Neural progenitor cell (in vitro differentiated cells): ENCODE data around the gene CNIH2.

Experiments
- EZH2 ChIP-seq: fragments of 200-600 bp; sonication (generic); IDR thresholded peaks from 2 replicates; pipeline ENCODE4 v1.6.1; 2017; ENCODE audit warnings: antibody characterized with exemption, mild to moderate bottlenecking, moderate library complexity
- TF ChIP-seq, protein P1 (sequence below): fragments of 200-600 bp; sonication (generic); IDR thresholded peaks from 2 replicates; pipeline ENCODE4 v1.5.1; 2017; ENCODE audit warnings: antibody characterized with exemption, mild to moderate bottlenecking

DNA sequence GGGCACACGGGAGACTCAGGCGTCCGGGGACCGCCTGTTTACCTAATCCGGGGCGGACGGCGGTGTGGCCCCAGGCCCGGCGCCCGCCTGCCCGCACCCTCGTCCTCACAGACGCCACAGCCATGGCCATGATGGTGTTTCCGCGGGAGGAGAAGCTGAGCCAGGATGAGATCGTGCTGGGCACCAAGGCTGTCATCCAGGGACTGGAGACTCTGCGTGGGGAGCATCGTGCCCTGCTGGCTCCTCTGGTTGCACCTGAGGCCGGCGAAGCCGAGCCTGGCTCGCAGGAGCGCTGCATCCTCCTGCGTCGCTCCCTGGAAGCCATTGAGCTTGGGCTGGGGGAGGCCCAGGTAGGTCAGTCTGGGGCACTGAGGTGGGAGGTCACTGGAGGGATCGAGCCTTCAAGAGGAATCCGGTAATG lies 19.5 kb upstream of the CNIH2 start:
- TF ChIP-seq, protein P1, sequence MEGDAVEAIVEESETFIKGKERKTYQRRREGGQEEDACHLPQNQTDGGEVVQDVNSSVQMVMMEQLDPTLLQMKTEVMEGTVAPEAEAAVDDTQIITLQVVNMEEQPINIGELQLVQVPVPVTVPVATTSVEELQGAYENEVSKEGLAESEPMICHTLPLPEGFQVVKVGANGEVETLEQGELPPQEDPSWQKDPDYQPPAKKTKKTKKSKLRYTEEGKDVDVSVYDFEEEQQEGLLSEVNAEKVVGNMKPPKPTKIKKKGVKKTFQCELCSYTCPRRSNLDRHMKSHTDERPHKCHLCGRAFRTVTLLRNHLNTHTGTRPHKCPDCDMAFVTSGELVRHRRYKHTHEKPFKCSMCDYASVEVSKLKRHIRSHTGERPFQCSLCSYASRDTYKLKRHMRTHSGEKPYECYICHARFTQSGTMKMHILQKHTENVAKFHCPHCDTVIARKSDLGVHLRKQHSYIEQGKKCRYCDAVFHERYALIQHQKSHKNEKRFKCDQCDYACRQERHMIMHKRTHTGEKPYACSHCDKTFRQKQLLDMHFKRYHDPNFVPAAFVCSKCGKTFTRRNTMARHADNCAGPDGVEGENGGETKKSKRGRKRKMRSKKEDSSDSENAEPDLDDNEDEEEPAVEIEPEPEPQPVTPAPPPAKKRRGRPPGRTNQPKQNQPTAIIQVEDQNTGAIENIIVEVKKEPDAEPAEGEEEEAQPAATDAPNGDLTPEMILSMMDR = peak; percentile 10
- no peak for TF ChIP-seq EZH2
